Measurements from ENCODE around the gene CDCA3. TPM values are rescaled to one million over a fixed set of nuclear protein-coding genes. Genes with fewer than 3 reads are reported as not detected.

The CDCA3 gene
- total and polyA plus RNA-seq, 3 donors from 2014 or later, result 27.5 to 81.7 (median 43.5) TPM

GRCh38 chr12:6825398-6826124 is 25.5 kb downstream of the CDCA3 start:
- peak; percentile 89 for DNase-seq
- no peaks in the 10 kb centered on the region for H3K27me3 ChIP-seq
- no peak overlapping the region for H3K27ac ChIP-seq
- H3K4me3 ChIP-seq, result no peak overlapping the region
- no peaks in the 10 kb centered on the region for H3K36me3 ChIP-seq (ENCODE audit: low read depth, missing control alignments)
- peak; percentile 89 to 92 (median 89) for TF ChIP-seq CTCF (IDR thresholded peaks at IDR 0.05)
- no peak for TF ChIP-seq POLR2A (IDR thresholded peaks at IDR 0.05)
- intact Hi-C loops (cut with DNase I; ENCODE audit: low total_unique reads), result loop anchor here (10.0 kb wide), 1 partner anchor 51 kb away; the partner anchor contains the start of gene LAG3
- 18 to 52% methylated on average over 3 to 19 of the region's 19 CpGs for WGBS, 2 donors
- no peaks in the 10 kb centered on the region for H3K9me3 ChIP-seq
- H3K4me1 ChIP-seq, result peaks cover 15% of the 10 kb centered on the region

- peaks cover 15% of the 10 kb centered on the region for H3K4me1 ChIP-seq
- H3K27ac ChIP-seq, result no peak overlapping the region
- intact Hi-C loops (cut with DNase I; ENCODE audit: low total_unique reads), result loop anchor here (10.0 kb wide), 1 partner anchor 50 kb away; the partner anchor contains the start of gene LAG3
- no peaks in the 10 kb centered on the region for H3K36me3 ChIP-seq (ENCODE audit: low read depth, missing control alignments)
- no peaks in the 10 kb centered on the region for H3K27me3 ChIP-seq
- H3K9me3 ChIP-seq, result no peaks in the 10 kb centered on the region
- 50 to 57% methylated on average over 12 of the region's 12 CpGs for WGBS, 2 donors
- DNase-seq, result no peak
- TF ChIP-seq CTCF (IDR thresholded peaks at IDR 0.05) (no peak), POLR2A (IDR thresholded peaks at IDR 0.05) (no peak)
- H3K4me3 ChIP-seq, result no peak overlapping the region
Measured at GRCh38 chr12:6824901-6825381, 26.1 kb downstream of the CDCA3 start.

GRCh38 chr12:6824085-6824775 is 26.9 kb downstream of the CDCA3 start:
- TF ChIP-seq POLR2A (IDR thresholded peaks at IDR 0.05) (no peak), CTCF (IDR thresholded peaks at IDR 0.05) (no peak)
- no peaks in the 10 kb centered on the region for H3K27me3 ChIP-seq
- H3K9me3 ChIP-seq, result no peaks in the 10 kb centered on the region
- 91% methylated on average over 10 to 37 of the region's 37 CpGs for WGBS, 2 donors
- intact Hi-C loops (cut with DNase I; ENCODE audit: low total_unique reads), result loop anchor here (10.0 kb wide), 1 partner anchor 49 kb away; the partner anchor contains the start of gene LAG3
- H3K27ac ChIP-seq, result no peak overlapping the region
- no peak overlapping the region for H3K4me3 ChIP-seq
- no peaks in the 10 kb centered on the region for H3K36me3 ChIP-seq (ENCODE audit: low read depth, missing control alignments)
- peaks cover 15% of the 10 kb centered on the region for H3K4me1 ChIP-seq
- no peak for DNase-seq

- Histone ChIP-seq H3K36me3 (ENCODE audit: low read depth, missing control alignments) (no peaks in the 10 kb centered on the region), H3K4me3 (no peak overlapping the region), H3K9me3 (no peaks in the 10 kb centered on the region), H3K27me3 (no peaks in the 10 kb centered on the region), H3K4me1 (peaks cover 15% of the 10 kb centered on the region), H3K27ac (no peak overlapping the region)
- intact Hi-C loops (cut with DNase I; ENCODE audit: low total_unique reads), result loop anchor here (10.0 kb wide), 1 partner anchor 49 kb away; the partner anchor contains the start of gene LAG3
- TF ChIP-seq POLR2A (IDR thresholded peaks at IDR 0.05), result no peak
- TF ChIP-seq CTCF (IDR thresholded peaks at IDR 0.05), result no peak
- WGBS, 2 donors, result 67 to 86% methylated on average over 3 to 12 of the region's 12 CpGs
- DNase-seq, result no peak
Measured at GRCh38 chr12:6823182-6824084, 27.7 kb downstream of the CDCA3 start.
